Sigmoid colon (tissue), 4 donors: ENCODE data around the gene COL5A1.

Experiments used
- EP300 ChIP-seq, 4 donors: sonication (generic); formaldehyde crosslinking; IDR thresholded peaks; one replicate each; pipeline ENCODE4 v1.6.1; 2017; ENCODE audit warnings: antibody characterized with exemption in 4 of 4
- POLR2A ChIP-seq, 2 donors: fragments of 450-650 bp; IDR thresholded peaks; one replicate each; pipeline ENCODE4 v1.6.1; 2016; ENCODE audit warnings: antibody characterized with exemption in 2 of 2, mild to moderate bottlenecking in 2 of 2, moderate library complexity in 2 of 2
- POLR2AphosphoS5 ChIP-seq, 4 donors: sonication (generic); formaldehyde crosslinking; IDR thresholded peaks; one replicate each; pipeline ENCODE4 v1.6.1; 2017; ENCODE audit warnings: antibody characterized with exemption in 4 of 4
- TF ChIP-seq, protein P1 (sequence below), 4 experiments: fragments of 450-650 bp in 3 of 4; fragments of 200-600 bp in 1 of 4; IDR thresholded peaks; one replicate each; pipeline ENCODE4 v1.5.1; 2016 to 2019; ENCODE audit warnings: antibody characterized with exemption in 4 of 4, mild to moderate bottlenecking in 3 of 4, moderate library complexity in 2 of 4

DNA sequence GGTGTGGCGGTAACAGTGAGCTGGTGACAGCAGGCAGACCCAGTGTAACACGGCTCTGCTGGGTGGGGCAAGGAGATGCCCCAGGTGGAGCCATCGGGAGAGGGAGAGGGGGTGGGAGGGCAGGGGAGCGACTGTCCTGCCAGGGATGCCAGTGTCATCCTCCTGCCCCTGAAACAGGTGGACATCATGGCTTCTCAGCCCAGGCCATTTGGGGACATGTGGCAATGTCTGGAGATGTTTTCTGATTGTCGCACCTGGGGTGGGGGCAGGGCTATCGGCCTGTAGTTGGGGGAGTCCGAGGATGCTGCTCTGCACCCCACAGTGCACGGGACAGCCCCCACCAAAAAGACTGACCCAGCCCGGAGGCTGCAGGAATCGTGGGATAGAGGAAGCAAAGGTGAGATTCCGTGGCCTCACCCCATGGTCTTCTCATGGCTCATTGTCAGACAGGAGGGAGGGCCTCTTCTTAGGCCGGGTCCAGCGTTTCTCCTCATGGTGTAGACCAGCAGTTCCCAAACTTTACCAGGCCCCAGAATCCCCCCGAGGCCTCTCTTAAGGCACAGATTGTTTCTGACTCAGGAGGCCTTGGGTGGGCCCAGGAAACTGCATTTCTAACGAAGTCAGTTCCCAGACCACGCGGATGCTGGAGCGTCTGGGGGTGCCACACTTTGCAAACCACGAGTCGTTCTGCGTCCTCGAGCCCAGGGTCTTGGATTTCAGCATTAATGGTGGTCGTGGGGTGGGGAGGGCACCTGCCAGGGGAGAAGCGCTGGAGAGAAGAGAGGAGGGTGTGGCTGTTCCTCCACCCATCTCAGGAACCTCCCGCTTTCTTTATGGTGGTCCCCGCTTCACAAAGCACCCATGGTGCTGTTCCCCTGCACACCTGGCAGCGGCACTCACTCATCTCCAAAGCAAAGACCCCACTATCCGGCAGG lies 11.0 kb downstream of the COL5A1 start:
- TF ChIP-seq, protein P1, sequence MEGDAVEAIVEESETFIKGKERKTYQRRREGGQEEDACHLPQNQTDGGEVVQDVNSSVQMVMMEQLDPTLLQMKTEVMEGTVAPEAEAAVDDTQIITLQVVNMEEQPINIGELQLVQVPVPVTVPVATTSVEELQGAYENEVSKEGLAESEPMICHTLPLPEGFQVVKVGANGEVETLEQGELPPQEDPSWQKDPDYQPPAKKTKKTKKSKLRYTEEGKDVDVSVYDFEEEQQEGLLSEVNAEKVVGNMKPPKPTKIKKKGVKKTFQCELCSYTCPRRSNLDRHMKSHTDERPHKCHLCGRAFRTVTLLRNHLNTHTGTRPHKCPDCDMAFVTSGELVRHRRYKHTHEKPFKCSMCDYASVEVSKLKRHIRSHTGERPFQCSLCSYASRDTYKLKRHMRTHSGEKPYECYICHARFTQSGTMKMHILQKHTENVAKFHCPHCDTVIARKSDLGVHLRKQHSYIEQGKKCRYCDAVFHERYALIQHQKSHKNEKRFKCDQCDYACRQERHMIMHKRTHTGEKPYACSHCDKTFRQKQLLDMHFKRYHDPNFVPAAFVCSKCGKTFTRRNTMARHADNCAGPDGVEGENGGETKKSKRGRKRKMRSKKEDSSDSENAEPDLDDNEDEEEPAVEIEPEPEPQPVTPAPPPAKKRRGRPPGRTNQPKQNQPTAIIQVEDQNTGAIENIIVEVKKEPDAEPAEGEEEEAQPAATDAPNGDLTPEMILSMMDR (IDR thresholded peaks at IDR 0.05): no peak
- TF ChIP-seq POLR2A (IDR thresholded peaks at IDR 0.05) (no peak), POLR2AphosphoS5 (IDR thresholded peaks at IDR 0.05) (no peak), EP300 (IDR thresholded peaks at IDR 0.05) (no peak)
